Lower leg skin (tissue), 4 donors: ENCODE data around the gene TTC34. TPM values are rescaled to one million over a fixed set of nuclear protein-coding genes. Genes with fewer than 3 reads are reported as not detected.

Experiments used
- DNase-seq, 2 donors: peaks; one replicate each; pipeline ENCODE4 v3.0.0-alpha.2; 2019; ENCODE audit warnings: low spot score in 2 of 2
- H3K4me3 ChIP-seq: fragments of 200-600 bp; sonication (generic); 2 replicates; pipeline ENCODE4 v1.5.1; 2017; ENCODE audit warnings: mild to moderate bottlenecking, low read depth; ENCODE audit not compliant: poor library complexity, severe bottlenecking
- POLR2A ChIP-seq, 2 donors: fragments of 450-650 bp; IDR thresholded peaks; one replicate each; pipeline ENCODE4 v1.6.1; 2016 to 2017; ENCODE audit warnings: antibody characterized with exemption in 2 of 2, mild to moderate bottlenecking in 1 of 2, moderate library complexity in 1 of 2
- WGBS, 2 donors: methylation state at CpG; one replicate each; pipeline ENCODE4 v1.1.5; 2018; 5-methylcytosine and 5-hydroxymethylcytosine counted together
- intact Hi-C: fragments of 100-400 bp; cut with DNase I; formaldehyde crosslinking; loops from one replicate; pipeline ENCODE4 v1.15.0; 2023; ENCODE audit warnings: low total_unique reads
- total RNA-seq, 4 donors: library from RNA; depleted of rRNA; stranded (reverse); fragments of >200 nt; gene quantifications; one replicate each; pipeline ENCODE4 v1.1.0, GENCODE V29; 2016
- TF ChIP-seq, protein P1 (sequence below), 3 donors: fragments of 450-650 bp; IDR thresholded peaks; one replicate each; pipeline ENCODE4 v1.5.1; 2016; ENCODE audit warnings: antibody characterized with exemption in 3 of 3, mild to moderate bottlenecking in 3 of 3, moderate library complexity in 2 of 3

TTC34 gene
- total RNA-seq, 4 donors from 2014 or later, result 0.07 to 0.23 (median 0.17) TPM

- TF ChIP-seq, protein P1, sequence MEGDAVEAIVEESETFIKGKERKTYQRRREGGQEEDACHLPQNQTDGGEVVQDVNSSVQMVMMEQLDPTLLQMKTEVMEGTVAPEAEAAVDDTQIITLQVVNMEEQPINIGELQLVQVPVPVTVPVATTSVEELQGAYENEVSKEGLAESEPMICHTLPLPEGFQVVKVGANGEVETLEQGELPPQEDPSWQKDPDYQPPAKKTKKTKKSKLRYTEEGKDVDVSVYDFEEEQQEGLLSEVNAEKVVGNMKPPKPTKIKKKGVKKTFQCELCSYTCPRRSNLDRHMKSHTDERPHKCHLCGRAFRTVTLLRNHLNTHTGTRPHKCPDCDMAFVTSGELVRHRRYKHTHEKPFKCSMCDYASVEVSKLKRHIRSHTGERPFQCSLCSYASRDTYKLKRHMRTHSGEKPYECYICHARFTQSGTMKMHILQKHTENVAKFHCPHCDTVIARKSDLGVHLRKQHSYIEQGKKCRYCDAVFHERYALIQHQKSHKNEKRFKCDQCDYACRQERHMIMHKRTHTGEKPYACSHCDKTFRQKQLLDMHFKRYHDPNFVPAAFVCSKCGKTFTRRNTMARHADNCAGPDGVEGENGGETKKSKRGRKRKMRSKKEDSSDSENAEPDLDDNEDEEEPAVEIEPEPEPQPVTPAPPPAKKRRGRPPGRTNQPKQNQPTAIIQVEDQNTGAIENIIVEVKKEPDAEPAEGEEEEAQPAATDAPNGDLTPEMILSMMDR (IDR thresholded peaks at IDR 0.05), result no peak
- no peak for TF ChIP-seq POLR2A (IDR thresholded peaks at IDR 0.05)
- intact Hi-C loops, result no loop called here
- WGBS, 2 donors, result 89 to 95% methylated on average over 21 to 22 of the region's 25 CpGs
- no peak for DNase-seq
- no peak overlapping the region for H3K4me3 ChIP-seq
Observed at GRCh38 chr1:2589431-2590232, 211.9 kb downstream of the TTC34 start.

DNA sequence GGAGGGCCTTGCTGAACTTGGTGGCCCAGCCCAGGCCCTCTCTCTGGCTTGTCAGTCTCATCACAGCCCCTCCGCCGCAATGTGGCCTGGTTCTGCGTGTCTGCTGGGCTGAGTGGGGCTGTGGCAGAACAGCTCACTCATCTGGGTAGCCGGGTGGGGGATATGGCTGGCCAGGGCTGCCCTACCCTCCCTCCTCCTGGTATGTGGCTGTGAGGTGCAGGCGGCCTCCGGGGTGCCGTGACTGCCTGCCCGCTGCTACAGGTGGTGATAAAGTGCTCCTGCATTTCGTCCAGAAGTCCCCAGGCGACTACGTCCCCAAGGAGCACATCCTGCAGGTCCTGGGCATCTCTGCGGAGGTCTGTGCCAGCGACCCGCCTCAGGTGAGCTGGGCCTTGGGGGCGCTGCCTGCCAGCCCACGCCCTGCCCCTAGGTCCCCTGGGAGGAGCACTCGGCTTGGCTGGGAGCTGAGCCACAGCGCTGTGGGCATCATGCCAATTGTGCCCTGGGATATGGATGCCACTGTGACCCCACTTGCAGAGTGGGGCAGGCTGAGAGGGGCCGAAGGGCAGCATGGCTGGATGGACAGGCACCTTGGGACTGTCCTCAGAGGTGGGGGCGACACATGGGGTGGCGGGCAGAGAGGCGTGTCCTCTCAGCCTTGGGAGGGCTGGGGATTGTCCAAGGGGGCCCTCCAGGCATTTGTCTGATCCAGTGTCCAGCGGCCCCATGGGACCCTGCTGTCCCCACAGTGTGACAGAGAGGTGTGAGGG is 212.6 kb downstream of the TTC34 start:
- no peak overlapping the region for H3K4me3 ChIP-seq
- 81 to 90% methylated on average over 11 to 23 of the region's 23 CpGs for WGBS, 2 donors
- DNase-seq, result no peak
- TF ChIP-seq, protein P1 (IDR thresholded peaks at IDR 0.05), result no peak
- TF ChIP-seq POLR2A (IDR thresholded peaks at IDR 0.05), result no peak
- intact Hi-C loops, result no loop called here

DNA sequence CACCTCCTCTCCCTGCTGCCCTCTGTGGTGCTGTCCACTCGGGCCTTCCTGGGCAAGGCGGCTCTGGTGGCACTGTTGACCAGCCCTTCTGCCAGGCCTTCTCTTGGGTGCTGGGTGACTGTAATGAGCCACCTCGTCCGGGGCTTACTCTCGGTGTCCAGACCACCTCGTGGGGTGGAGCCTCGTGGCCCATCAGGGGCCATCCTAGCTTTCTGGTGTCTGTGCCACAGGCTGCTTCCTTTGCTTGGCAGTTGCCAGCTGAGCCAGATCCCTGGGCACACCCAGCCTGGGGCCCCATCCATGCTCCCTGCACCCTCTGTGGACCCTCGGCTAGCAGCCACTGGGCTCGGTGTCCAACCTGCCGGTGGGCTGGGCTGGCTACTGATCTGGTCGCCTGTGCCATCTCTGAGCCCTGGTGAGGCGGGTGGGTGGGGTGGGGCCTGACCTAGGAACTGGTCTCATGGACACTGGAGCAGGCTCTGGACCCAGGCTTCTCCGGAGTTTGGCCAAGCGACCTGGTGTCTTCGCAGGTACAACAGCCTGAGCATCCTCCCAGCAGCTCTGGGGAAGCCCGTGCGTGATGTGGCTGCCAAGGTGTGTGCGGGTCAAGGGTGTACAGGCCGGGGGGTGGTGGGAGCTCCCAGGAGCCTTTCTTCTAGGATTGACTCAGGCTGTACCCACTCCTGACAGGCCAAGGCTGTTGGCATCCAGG is 213.5 kb downstream of the TTC34 start:
- no peak for TF ChIP-seq POLR2A (IDR thresholded peaks at IDR 0.05)
- TF ChIP-seq, protein P1 (IDR thresholded peaks at IDR 0.05), result no peak
- DNase-seq, result no peak
- intact Hi-C loops, result no loop called here
- WGBS, 2 donors, result 89 to 90% methylated on average over 13 to 19 of the region's 19 CpGs
- H3K4me3 ChIP-seq, result no peak overlapping the region

GRCh38 chr1:2587071-2587859 is 214.2 kb downstream of the TTC34 start:
- H3K4me3 ChIP-seq, result peak overlapping the region; percentile 30
- intact Hi-C loops, result no loop called here
- no peak for TF ChIP-seq POLR2A (IDR thresholded peaks at IDR 0.05)
- TF ChIP-seq, protein P1 (IDR thresholded peaks at IDR 0.05), result no peak
- no peak for DNase-seq
- 13 to 36% methylated on average over 15 to 34 of the region's 52 CpGs for WGBS, 2 donors
